GM21723 (cell line): ENCODE results near the gene CRACDL.

Source experiments
- ATAC-seq: cut with Tn5 transposase; IDR thresholded peaks from one replicate; pipeline ENCODE4 v1.9.1; 2021; ENCODE audit warnings: mild to moderate bottlenecking, moderate library complexity; ENCODE audit not compliant: unreplicated experiment

Gene CRACDL

GRCh38 chr2:98826856-98827255 is 109.2 kb downstream of the CRACDL start:
- ATAC-seq, result no peak

GRCh38 chr2:98825858-98826257 is 110.2 kb downstream of the CRACDL start:
- no peak for ATAC-seq

GRCh38 chr2:98825404-98825803 is 110.6 kb downstream of the CRACDL start:
- no peak for ATAC-seq

GRCh38 chr2:98825020-98825350 is 111.0 kb downstream of the CRACDL start:
- no peak for ATAC-seq

- no peak for ATAC-seq
These were observed 111.6 kb downstream of the CRACDL start for GRCh38 chr2:98824256-98825019.

GRCh38 chr2:98823196-98824170 is 112.5 kb downstream of the CRACDL start:
- no peak for ATAC-seq

GRCh38 chr2:98822301-98823164 is 113.5 kb downstream of the CRACDL start:
- no peak for ATAC-seq

GRCh38 chr2:98821629-98822135 is 114.3 kb downstream of the CRACDL start:
- no peak for ATAC-seq

- ATAC-seq, result no peak
These were observed 116.7 kb downstream of the CRACDL start for GRCh38 chr2:98819231-98819766.

GRCh38 chr2:98818164-98818563 is 117.9 kb downstream of the CRACDL start:
- no peak for ATAC-seq

- ATAC-seq, result no peak
These were observed 119.7 kb downstream of the CRACDL start for GRCh38 chr2:98816281-98816680.

- ATAC-seq, result no peak
These were observed 120.2 kb downstream of the CRACDL start for GRCh38 chr2:98815795-98816194.

- no peak for ATAC-seq
These were observed 124.3 kb downstream of the CRACDL start for GRCh38 chr2:98811766-98812165.

GRCh38 chr2:98810588-98810928 is 125.5 kb downstream of the CRACDL start:
- ATAC-seq, result no peak

GRCh38 chr2:98809878-98810587 is 126.0 kb downstream of the CRACDL start:
- ATAC-seq, result no peak

GRCh38 chr2:98809116-98809515 is 126.9 kb downstream of the CRACDL start:
- ATAC-seq, result no peak

- no peak for ATAC-seq
These were observed 127.5 kb downstream of the CRACDL start for GRCh38 chr2:98808546-98808945.

- no peak for ATAC-seq
These were observed 128.1 kb downstream of the CRACDL start for GRCh38 chr2:98807929-98808328.

- no peak for ATAC-seq
These were observed 128.8 kb downstream of the CRACDL start for GRCh38 chr2:98807221-98807620.

- no peak for ATAC-seq
These were observed 129.8 kb downstream of the CRACDL start for GRCh38 chr2:98806236-98806697.
